HepG2 (cell line): Measurements from ENCODE around the gene LPCAT4. TPM values are rescaled to one million over a fixed set of nuclear protein-coding genes. Genes with fewer than 3 reads are reported as not detected.

Experiments
- ATAC-seq: fragments of 200-7000 bp; cut with Tn5 transposase; 3 replicates; pipeline ENCODE4 v1.9.1; 2020; ENCODE audit warnings: mild to moderate bottlenecking, moderate library complexity
- BruUV-seq: library from RNA; stranded (reverse); fragments of 400-500 nt; replicated peaks from 2 replicates; lab custom pipeline; 2021; lab: Mats Ljungman, UMichigan
- CTCF ChIA-PET: fragments of 300-600 bp; formaldehyde crosslinking; extraction: SDS; loops from one replicate; lab custom pipeline; 2021; ENCODE audit warnings: low total read pairs, inconsistent platforms, low intra/inter-chr PET ratio; lab: Yijun Ruan, JAX
- POLR2A ChIA-PET: fragments of 350-600 bp; sonication (Branson Sonifier 250); formaldehyde crosslinking; loops from one replicate; lab custom pipeline; 2020; ENCODE audit warnings: antibody characterized with exemption, inconsistent platforms; lab: Yijun Ruan, JAX
- DNase-seq: peaks from one replicate; pipeline ENCODE4 v3.0.0-alpha.2; 2015; ENCODE audit warnings: low spot score
- FAIRE-seq: peaks from 3 replicates; lab custom pipeline; 2011; peaks lifted over from hg19 to GRCh38; lab: Jason Lieb, UNC
- H2AFZ ChIP-seq: one replicate; pipeline ENCODE4 v1.6.1; 2011; ENCODE audit warnings: low read length, inconsistent platforms
- H3K27ac ChIP-seq: fragments of 300-600 bp; 3 replicates; pipeline ENCODE4 v1.8.0; 2011; ENCODE audit warnings: mixed run types, mild to moderate bottlenecking, mixed read lengths, low read length, inconsistent platforms; ENCODE audit not compliant: insufficient read depth; ENCODE audit errors: extremely low read length
- H3K27me3 ChIP-seq, 2 experiments: fragments of 200-600 bp in 1 of 2; 2 replicates in 1 of 2; 3 replicates in 1 of 2; pipeline versions ENCODE4 v1.6.0 to v1.8.0; 2011; ENCODE audit warnings: low read length in 2 of 2, mild to moderate bottlenecking in 2 of 2, moderate library complexity in 2 of 2, inconsistent platforms in 1 of 2; ENCODE audit not compliant: insufficient read depth in 2 of 2, control insufficient read depth in 1 of 2
- H3K36me3 ChIP-seq, 2 experiments: fragments of 200-600 bp in 1 of 2; replicated peaks in 1 of 2; 2 replicates in 1 of 2; 3 replicates in 1 of 2; pipeline versions ENCODE4 v1.5.1 to v1.8.0; 2011; ENCODE audit warnings: low read length in 2 of 2, inconsistent platforms in 1 of 2; ENCODE audit not compliant: insufficient read depth in 2 of 2, control insufficient read depth in 1 of 2
- H3K4me1 ChIP-seq: 2 replicates; pipeline ENCODE4 v1.5.1; 2012; ENCODE audit warnings: low read length, inconsistent platforms; ENCODE audit not compliant: insufficient read depth
- H3K4me2 ChIP-seq: 2 replicates; pipeline ENCODE4 v1.6.0; 2011; ENCODE audit warnings: low read depth, low read length, inconsistent platforms
- H3K4me3 ChIP-seq, 3 experiments: fragments of 200-600 bp in 1 of 3; sonication (generic), shearing (Covaris generic) in 1 of 3; replicated peaks in 1 of 3; 2 replicates each; pipeline ENCODE4 v1.5.1; 2011 to 2016; ENCODE audit warnings: low read length in 3 of 3, inconsistent platforms in 2 of 3, low read depth in 2 of 3, mild to moderate bottlenecking in 2 of 3, control low read depth in 1 of 3, mixed read lengths in 1 of 3; ENCODE audit not compliant: insufficient read depth in 1 of 3
- H3K79me2 ChIP-seq: one replicate; pipeline ENCODE4 v1.6.1; 2011; ENCODE audit warnings: low read length, inconsistent platforms; ENCODE audit not compliant: insufficient read depth
- H3K9ac ChIP-seq: 2 replicates; pipeline ENCODE4 v1.6.0; 2011; ENCODE audit warnings: mild to moderate bottlenecking, low read depth, low read length, inconsistent platforms; ENCODE audit not compliant: insufficient read depth
- H3K9me3 ChIP-seq: 2 replicates; pipeline ENCODE4 v1.5.1; 2012; ENCODE audit warnings: mild to moderate bottlenecking, low read length
- H4K20me1 ChIP-seq: 2 replicates; pipeline ENCODE4 v1.6.0; 2011; ENCODE audit warnings: inconsistent platforms, mild to moderate bottlenecking, low read length, moderate library complexity; ENCODE audit not compliant: insufficient read depth
- DRAP1 ChIP-seq: IDR thresholded peaks from 2 replicates; pipeline ENCODE4 v1.6.1; 2016; ENCODE audit warnings: missing genetic modification reagents, missing compliant biosample characterization
- MAFG ChIP-seq: sonication (generic); formaldehyde crosslinking; IDR thresholded peaks from 2 replicates; pipeline ENCODE4 v1.5.1; 2020; ENCODE audit warnings: mild to moderate bottlenecking, missing genetic modification reagents
- MTERF4 ChIP-seq: sonication (generic); formaldehyde crosslinking; IDR thresholded peaks from 2 replicates; pipeline ENCODE4 v1.8.0; 2023; ENCODE audit warnings: mild to moderate bottlenecking, missing genetic modification reagents
- MTF2 ChIP-seq: sonication (generic); formaldehyde crosslinking; IDR thresholded peaks from 2 replicates; pipeline ENCODE4 v1.5.0; 2020; ENCODE audit warnings: missing genetic modification reagents, borderline replicate concordance
- PAX8 ChIP-seq: sonication (generic); formaldehyde crosslinking; IDR thresholded peaks from 2 replicates; pipeline ENCODE4 v1.8.0; 2022; ENCODE audit warnings: mild to moderate bottlenecking, missing genetic modification reagents, borderline replicate concordance
- PRMT3 ChIP-seq: sonication (generic); formaldehyde crosslinking; IDR thresholded peaks from 2 replicates; pipeline ENCODE4 v1.8.1; 2022; ENCODE audit warnings: low read depth, mild to moderate bottlenecking, moderate library complexity, missing genetic modification reagents, borderline replicate concordance
- SNAPC5 ChIP-seq: sonication (generic); formaldehyde crosslinking; IDR thresholded peaks from 2 replicates; pipeline ENCODE4 v1.8.1; 2023; ENCODE audit warnings: mild to moderate bottlenecking, missing genetic modification reagents, borderline replicate concordance
- SRSF4 ChIP-seq: fragments of 200-400 bp; formaldehyde crosslinking; IDR thresholded peaks from one replicate; pipeline ENCODE4 v1.6.1; 2018; ENCODE audit warnings: mild to moderate bottlenecking, low read depth, low read length, moderate library complexity; ENCODE audit not compliant: poor library complexity, severe bottlenecking
- YEATS4 ChIP-seq: sonication (generic); formaldehyde crosslinking; IDR thresholded peaks from 2 replicates; pipeline ENCODE4 v1.4.0; 2020; ENCODE audit warnings: missing genetic modification reagents, borderline replicate concordance
- ZNF12 ChIP-seq: sonication (generic); formaldehyde crosslinking; IDR thresholded peaks from 2 replicates; pipeline ENCODE4 v1.5.0; 2020; ENCODE audit warnings: missing genetic modification reagents
- ZNF318 ChIP-seq: sonication (generic); formaldehyde crosslinking; IDR thresholded peaks from 2 replicates; pipeline ENCODE4 v1.4.0; 2020; ENCODE audit warnings: mild to moderate bottlenecking, missing genetic modification reagents
- ZNF333 ChIP-seq: sonication (generic); formaldehyde crosslinking; IDR thresholded peaks from 2 replicates; pipeline ENCODE4 v1.4.0; 2020; ENCODE audit warnings: mild to moderate bottlenecking, missing genetic modification reagents, borderline replicate concordance
- WGBS: methylation state at CpG from one replicate; pipeline ENCODE4 v1.1.6; 2017; ENCODE audit warnings: low lambda C conversion rate; 5-methylcytosine and 5-hydroxymethylcytosine counted together
- in situ Hi-C: cut with HindIII; loops from 2 replicates; pipeline ENCODE4 v1.10.0; 2017; ENCODE audit warnings: low pct_unique_long_range_greater_than_20kb; ENCODE audit not compliant: extremely low pct_ligation_motif_present
- intact Hi-C: fragments of 100-400 bp; cut with micrococcal nuclease; formaldehyde crosslinking; loops from one replicate; pipeline ENCODE4 v1.10.0; 2022; ENCODE audit not compliant: unreplicated experiment
- polyA plus RNA-seq, 8 experiments: library from polyadenylated mRNA; depleted of rRNA in 3 of 8; stranded (reverse) in 7 of 8; unstranded in 1 of 8; fragments of >200 nt; fragmentation: Illumina TruSeq in 4 of 8; extraction: Trizol in 4 of 8; gene quantifications; 2 replicates each; pipeline versions ENCODE4 v1.2.1 to v1.2.3, GENCODE V29; 2011 to 2016; ENCODE audit warnings: low read depth in 4 of 8, missing spikeins in 1 of 8, mixed read lengths in 1 of 8; ENCODE audit not compliant: insufficient read depth in 1 of 8
- total RNA-seq, 5 experiments: library from RNA; depleted of rRNA; stranded (reverse); fragments of >200 nt; fragmentation: Illumina TruSeq; extraction: Trizol; gene quantifications; 2 replicates each; pipeline ENCODE4 v1.2.3, GENCODE V29; 2016; ENCODE audit warnings: low read depth in 1 of 5

LPCAT4 gene
- total and polyA plus RNA-seq, 2 of the 13 experiments (the other 11 are each of a cell fraction or from before 2014, with no cell fraction given), result 8.1 to 57.1 TPM

GRCh38 chr15:34335176-34336032 is 31.6 kb downstream of the LPCAT4 start (continued):
- no peak for TF ChIP-seq PAX8 (CRISPR knock-in tag)
- TF ChIP-seq MTERF4 (CRISPR knock-in tag), result no peak
- TF ChIP-seq MAFG (CRISPR knock-in tag), result no peak
- TF ChIP-seq SRSF4, result no peak
- no peak for TF ChIP-seq DRAP1 (CRISPR knock-in tag)
- TF ChIP-seq MTF2 (CRISPR knock-in tag), result no peak

GRCh38 chr15:34334672-34335071 is 32.3 kb downstream of the LPCAT4 start:
- no peak overlapping the region for H3K9ac ChIP-seq
- POLR2A ChIA-PET, result no interaction called here
- H3K4me1 ChIP-seq, result peaks cover 36% of the 10 kb centered on the region
- in situ Hi-C loops (no loop called here), intact Hi-C loops (no loop called here)
- H3K4me3 ChIP-seq, result no peak overlapping the region
- no peak overlapping the region for H3K4me2 ChIP-seq
- no peak overlapping the region for H2AFZ ChIP-seq
- CTCF ChIA-PET, result no interaction called here
- no TSS peak for BruUV-seq
- no peaks in the 10 kb centered on the region for H4K20me1 ChIP-seq
- DNase-seq (no peak), ATAC-seq (no peak), FAIRE-seq (no peak)
- H3K27ac ChIP-seq, result no peak overlapping the region
- no peaks in the 10 kb centered on the region; a peak in 1 of 5 replicates for H3K27me3 ChIP-seq
- 97% methylated on average over 4 of the region's 4 CpGs for WGBS
- no peaks in the 10 kb centered on the region for H3K79me2 ChIP-seq
- no peaks in the 10 kb centered on the region for H3K9me3 ChIP-seq
- H3K36me3 ChIP-seq, result 0 out of 5 replicates have a peak, but pooled peaks cover 0 to 3% of the 10 kb centered on the region in 2 experiments
- TF ChIP-seq ZNF333 (CRISPR knock-in tag) (no peak), SNAPC5 (CRISPR knock-in tag) (no peak), PRMT3 (CRISPR knock-in tag) (no peak), ZNF12 (no peak), YEATS4 (CRISPR knock-in tag) (no peak), ZNF318 (no peak)
